Jurkat, Clone E6-1 (cell line): ENCODE data around the gene FAM222B.
"Not testable (repeated sequence)": the region's sequence is repeated elsewhere in the genome, so short reads cannot be mapped to it uniquely, and the experiment has no call there.

ENCODE experiments used
- DNase-seq: peaks from one replicate; pipeline ENCODE4 v3.0.0-alpha.2; 2011; ENCODE audit warnings: low read depth, low spot score
- H3K4me3 ChIP-seq: 2 replicates; pipeline ENCODE4 v1.5.1; 2011; ENCODE audit warnings: mild to moderate bottlenecking, low read length, control low read depth, moderate library complexity

FAM222B gene

DNA sequence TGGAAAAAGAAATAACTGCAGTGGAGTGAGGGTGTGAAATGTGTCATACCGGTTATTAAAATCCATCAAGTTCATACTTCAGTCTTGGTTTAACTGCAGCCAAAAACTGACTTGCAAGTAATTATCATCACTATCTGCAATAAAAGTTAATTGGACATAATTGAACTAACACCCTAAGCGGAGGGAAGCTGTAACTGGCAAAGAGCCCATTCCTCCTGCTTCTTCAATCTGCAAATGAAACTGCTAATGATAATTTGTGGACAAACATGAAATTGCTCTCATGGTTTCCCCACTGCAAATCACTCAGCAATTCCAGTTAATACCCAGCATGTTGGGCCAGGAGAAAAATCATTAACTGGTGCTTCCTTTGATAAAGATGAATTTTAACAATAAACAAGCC is 46.5 kb downstream of the FAM222B start:
- no peak for DNase-seq
- no peak overlapping the region for H3K4me3 ChIP-seq

- DNase-seq, H3K4me3 ChIP-seq: not testable (repeated sequence)
These were observed 47.6 kb downstream of the FAM222B start for GRCh38 chr17:28794846-28795441.

- peak; percentile 12 for DNase-seq
These were observed 49.5 kb downstream of the FAM222B start for GRCh38 chr17:28792877-28793661.

DNA sequence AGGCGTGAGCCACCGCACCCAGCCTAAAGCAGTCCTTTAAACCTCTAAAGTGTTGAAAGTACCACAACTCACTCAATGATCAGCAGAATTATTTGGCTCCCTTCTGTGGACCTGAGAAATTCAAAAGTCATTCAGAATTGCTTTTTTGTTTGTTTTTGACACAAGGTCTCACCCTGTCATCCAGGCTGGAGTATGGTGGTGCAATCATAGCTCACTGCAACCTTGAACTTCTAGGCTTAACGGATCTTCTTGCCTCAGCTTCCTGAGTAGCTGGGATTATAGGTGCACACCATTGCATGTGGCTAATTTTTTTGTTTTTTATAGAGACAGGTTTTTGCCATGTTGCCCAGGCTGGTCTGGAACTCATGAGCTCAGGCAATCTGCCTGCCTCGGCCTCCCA is 54.5 kb downstream of the FAM222B start:
- peak; percentile 44 for DNase-seq
- H3K4me3 ChIP-seq = no peak overlapping the region; the same call in 1 of the 2 replicates

More at GRCh38 chr17:28792877-28793661, 49.5 kb downstream of the FAM222B start:
- no peak overlapping the region for H3K4me3 ChIP-seq

DNA sequence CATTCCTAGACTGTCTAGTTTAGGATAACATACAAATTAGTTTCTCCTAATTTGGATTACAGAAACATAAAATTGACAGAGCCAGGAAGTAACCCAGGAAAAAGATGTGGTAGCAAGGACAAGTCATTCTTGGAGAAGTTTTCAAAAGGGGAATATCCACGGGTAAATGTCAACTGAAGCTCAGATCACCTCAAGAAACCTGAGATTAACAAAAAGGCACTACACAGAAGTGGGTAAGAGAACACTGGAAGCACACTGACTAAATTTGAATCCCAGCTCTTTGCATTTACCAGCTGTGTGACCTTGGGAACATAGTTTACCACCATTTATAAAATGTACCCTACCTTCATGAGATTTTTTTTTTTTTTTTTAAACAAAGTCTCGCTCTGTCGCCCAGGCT is 59.4 kb downstream of the FAM222B start:
- DNase-seq = no peak
- no peak overlapping the region for H3K4me3 ChIP-seq

DNA sequence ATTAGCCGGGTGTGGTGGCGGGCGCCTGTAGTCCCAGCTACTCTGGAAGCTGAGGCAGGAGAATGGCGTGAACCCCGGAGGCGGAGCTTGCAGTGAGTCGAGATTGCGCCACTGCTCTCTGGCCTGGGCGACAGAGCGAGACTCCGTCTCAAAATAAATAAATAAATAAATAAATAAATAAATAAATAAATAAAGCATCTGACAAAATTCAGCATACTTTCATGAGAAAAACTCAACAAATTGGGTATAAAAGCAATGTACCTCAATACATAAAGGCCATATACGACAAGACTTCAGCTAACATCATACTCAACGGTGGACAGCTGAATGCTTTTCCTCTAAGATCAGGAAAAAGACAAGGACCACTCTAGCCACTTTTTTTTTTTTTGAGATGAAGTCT is 63.0 kb downstream of the FAM222B start:
- H3K4me3 ChIP-seq, DNase-seq: not testable (repeated sequence)

DNA sequence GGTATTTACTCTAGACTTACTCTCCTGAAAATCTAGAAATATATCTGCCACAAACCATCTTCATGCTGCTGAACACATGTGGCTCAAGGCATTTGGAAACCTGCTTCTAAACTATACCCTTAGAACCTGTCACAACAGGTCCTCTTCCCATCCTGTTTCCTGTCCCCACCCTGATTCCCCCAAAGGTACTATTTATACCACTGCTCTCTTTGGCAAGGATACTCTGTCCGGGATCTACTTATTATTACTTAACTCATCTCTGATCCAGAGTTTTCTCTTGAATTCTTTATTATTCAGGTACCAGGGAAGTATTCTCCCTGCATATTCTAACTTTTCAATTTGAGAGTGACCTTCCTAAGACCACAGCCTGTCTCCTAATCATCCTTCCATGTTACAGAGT is 65.4 kb downstream of the FAM222B start:
- H3K4me3 ChIP-seq = no peak overlapping the region
- no peak for DNase-seq

GRCh38 chr17:28774206-28774605 is 68.4 kb downstream of the FAM222B start:
- no peak overlapping the region for H3K4me3 ChIP-seq
- no peak for DNase-seq

DNA sequence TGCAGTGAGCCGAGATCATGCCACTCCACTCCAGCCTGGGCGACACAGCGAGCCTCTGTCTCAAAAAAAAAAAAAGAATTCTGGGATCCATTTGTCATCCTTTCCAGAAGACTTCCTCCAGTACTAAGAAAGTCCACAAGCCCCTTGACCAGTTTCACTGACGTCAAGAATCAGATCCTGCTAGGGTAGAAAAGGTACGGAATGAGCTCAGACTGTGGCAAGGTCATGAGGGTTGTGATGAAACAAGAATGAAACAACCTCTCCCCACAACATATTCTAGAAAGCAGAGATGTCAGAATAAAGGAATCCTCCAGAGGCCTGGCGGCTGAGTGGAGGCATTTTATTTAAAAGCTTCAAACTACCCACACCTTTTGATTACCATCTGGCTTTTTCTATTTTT is 68.9 kb downstream of the FAM222B start:
- DNase-seq = no peak
- no peak overlapping the region for H3K4me3 ChIP-seq

- no peak overlapping the region for H3K4me3 ChIP-seq
- DNase-seq = no peak
These were observed 77.6 kb downstream of the FAM222B start for GRCh38 chr17:28765038-28765437.

GRCh38 chr17:28763804-28764266 is 78.8 kb downstream of the FAM222B start:
- peak; percentile 75 for DNase-seq
- no peak overlapping the region for H3K4me3 ChIP-seq

GRCh38 chr17:28763137-28763799 is 79.3 kb downstream of the FAM222B start:
- H3K4me3 ChIP-seq = no peak overlapping the region
- DNase-seq = no peak

DNA sequence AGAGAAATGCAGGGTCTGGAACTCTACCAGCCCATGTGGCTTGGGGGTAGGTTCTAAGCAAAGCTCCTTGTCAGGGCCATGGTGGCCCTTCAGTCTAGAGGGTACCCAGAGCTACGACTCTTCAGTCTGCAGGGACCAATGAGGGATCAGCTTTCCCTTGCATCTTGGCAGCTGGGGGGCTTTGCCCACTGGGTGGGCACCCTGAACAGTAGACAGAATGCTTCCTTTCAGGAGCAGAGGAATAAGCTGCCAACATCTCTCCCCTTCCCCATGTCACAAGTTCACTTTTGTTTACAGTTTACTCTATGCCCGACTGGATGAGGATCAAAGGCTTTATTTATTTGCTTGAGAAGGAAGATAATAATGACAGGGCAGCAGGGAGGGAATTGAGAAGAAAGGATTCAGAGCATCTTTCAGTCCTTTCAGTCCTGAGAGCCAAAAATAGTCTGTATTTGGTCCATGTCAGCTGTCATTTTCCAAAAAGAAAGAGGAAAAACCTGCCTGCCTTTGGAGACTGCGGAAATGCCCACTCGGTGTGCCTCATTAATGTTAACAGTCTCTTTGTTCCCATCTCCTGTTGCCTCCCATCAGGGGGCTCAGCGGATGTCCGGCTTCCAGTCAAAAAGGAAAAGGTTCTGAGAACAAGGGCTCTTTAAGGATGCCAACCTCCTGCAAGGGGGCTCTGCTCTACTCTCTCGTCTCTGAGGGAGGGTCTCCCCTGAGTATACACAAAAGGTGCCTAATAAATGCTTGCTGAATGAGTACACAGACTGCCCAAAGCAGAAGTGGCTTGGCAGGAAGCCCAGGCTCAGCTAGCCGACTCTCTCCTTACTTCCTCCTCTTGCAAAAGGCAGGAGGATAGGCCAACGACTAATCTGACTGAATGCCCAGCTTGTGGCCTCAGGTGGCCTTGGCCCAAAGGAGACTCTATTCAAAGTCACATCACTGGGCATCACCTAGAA is 81.7 kb downstream of the FAM222B start:
- DNase-seq = no peak

DNA sequence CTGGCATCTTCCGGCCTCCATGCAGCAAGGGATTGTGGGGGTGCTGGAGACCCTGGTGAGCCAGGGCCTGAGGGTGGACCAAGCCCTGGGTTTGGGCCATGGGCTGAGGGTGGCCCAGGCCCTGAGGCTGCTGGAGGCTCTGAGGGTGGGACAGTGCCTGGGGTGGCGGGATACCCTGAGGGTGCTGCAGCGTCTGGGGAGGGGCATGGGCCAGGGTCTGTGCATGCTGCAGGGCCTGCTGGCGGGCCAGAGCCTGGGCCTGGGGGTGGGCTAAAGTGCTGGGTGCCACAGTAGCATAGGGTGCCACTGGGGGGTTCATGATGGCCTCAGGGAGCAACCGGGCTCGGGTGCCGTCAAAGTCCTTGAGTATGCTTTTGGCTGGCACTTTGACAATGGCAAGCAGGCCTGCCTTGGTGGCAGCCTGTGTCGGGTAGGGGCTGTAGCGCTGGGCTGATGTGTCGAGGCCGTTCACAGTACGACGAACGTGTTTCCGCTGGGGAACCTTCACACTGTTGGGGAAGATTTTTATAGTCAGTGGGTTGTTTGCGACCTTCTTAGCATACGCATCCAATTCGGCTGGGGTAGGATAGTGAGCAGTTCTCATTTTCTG is 83.2 kb downstream of the FAM222B start:
- no peak overlapping the region for H3K4me3 ChIP-seq
- no peak for DNase-seq

More for the DNA sequence above, 81.7 kb downstream of the FAM222B start:
- no peak overlapping the region for H3K4me3 ChIP-seq

- no peak overlapping the region for H3K4me3 ChIP-seq
- no peak for DNase-seq
These were observed 84.0 kb downstream of the FAM222B start for GRCh38 chr17:28758411-28759121.

DNA sequence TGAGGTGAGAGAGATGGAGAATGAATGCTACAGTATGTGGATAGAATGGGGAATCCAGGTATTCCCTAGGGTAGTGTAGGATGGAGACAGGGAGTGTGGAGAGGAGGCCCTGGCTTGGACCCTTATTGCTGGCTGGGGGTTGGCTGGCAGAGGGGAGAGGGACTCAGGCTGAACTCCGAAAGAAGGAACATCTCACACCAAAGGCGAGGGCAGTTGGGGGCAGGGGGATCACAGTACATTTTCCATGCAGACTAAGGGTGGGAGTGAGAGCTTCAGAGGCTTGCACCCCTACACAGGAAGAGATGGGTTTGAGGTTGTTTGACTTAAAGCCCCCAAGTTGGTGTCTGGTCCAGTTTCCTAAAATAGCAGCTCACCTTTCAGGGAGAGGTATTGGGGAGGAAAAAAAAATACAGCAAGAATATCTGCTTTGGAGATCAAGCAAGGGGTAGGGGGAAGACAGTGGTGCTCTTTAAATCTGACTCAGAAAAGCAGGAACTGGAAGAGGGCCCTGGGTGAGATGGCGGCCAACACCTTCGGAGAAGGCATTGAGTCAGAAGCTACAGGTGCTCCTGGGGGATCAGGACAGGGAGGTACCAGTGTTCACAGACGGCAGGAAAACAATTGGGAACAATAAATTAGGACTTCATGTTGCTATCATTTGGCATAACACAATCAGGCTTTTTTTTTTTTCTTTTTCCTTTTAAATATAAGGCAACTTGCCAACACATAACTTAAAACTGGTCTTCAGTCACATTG is 86.4 kb downstream of the FAM222B start:
- no peak overlapping the region for H3K4me3 ChIP-seq
- DNase-seq = no peak

DNA sequence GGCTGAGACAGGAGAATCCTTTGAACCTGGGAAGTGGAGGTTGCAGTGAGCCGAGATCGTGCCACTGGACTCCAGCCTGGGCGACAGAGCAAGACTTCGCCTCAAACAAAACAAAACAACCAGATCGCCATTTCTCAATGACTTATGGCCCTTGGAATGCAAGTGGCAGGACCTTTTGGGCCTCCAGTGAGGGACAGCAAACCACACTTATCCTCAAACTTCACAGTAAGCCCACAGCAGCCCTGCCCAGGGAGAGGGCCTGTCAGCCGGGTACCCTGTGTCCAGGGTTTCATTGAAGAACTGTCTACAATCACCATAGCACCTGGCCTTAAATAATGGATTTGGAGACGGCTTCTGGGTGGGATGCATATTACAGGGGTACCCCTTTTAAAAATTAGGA is 87.1 kb downstream of the FAM222B start:
- DNase-seq = no peak
- no peak overlapping the region for H3K4me3 ChIP-seq
